ENCODE measurements around the gene FYB1.

- TF ChIP-seq CTCF (IDR thresholded peaks at IDR 0.05) (no peak), REST (IDR thresholded peaks at IDR 0.05; ENCODE audit: insufficient read depth in 1 of 2, low read depth in 2 of 2, low read length in 1 of 2) (no peak), TCF7L2 (IDR thresholded peaks at IDR 0.05; ENCODE audit: low read depth, low read length) (no peak)
These were observed 112.0 kb downstream of the FYB1 start for GRCh38 chr5:39107350-39107749.

Data from Panc1 (cell line).